HG02610 (cell line): Measurements from ENCODE around the gene CERS1.
"Not testable (repeated sequence)": the region's sequence is repeated elsewhere in the genome, so short reads cannot be mapped to it uniquely, and the experiment has no call there.

Experiments used
- ATAC-seq: cut with Tn5 transposase; IDR thresholded peaks from one replicate; pipeline ENCODE4 v1.9.1; 2021; ENCODE audit warnings: mild to moderate bottlenecking, moderate library complexity; ENCODE audit not compliant: unreplicated experiment

CERS1 gene

DNA sequence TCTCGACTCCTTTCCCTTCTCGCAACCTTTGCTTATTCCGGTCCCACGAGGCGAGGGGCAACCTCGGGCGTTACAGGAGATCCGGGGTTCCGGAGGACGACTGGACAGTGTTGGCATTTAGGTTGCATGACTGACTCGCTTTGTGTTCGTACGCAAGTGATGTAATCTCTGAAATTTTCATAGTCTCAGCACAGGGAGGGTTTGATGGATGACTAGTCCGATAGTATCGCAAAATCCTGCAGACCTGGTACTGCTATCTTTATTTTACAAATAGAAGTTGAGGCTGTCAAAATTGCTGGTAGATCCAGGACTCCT is 23.9 kb upstream of the CERS1 start:
- peak; percentile 4 for ATAC-seq

DNA sequence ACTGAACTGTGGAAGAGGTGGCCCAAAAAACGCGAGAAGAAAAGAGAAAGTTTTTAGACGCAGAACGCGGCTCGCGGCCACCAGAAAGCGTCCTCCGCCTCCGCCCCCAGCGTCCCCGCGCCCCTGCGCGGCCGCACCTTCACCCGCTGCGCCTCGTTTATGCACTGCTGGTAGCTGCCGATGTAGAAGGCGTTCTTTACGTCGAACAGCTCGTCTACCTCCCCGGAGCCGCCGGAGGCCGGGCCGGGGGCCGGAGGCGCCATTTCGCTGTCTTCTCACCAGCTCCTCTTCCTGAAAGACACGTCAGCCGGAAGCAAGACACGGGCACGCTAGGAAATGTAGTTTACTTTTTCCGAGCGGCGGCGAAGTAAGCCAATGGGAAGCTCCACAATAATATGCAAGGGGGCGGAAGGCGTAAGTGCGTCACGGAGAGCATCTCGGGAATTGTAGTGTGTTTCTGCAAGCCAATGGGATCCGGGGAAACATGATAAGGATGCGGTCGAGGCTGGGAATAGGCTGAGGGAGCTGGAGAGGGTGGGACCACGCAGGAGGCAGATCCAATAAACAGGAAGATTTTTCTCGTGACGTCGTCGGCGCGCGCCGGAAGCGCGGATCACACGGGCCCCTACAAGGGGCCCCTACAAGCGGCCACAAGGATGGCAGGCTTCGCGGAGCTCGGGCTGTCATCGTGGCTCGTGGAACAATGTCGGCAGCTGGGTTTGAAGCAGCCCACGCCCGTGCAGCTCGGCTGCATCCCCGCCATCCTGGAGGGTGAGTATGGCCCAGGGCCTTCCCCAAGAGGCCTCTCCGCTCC is 23.3 kb upstream of the CERS1 start, which contains the start of the genes COPE and DDX49:
Gene COPE (minus strand): TSS at position 302 of the 814 bp plus-strand sequence. CDS start 39 bp downstream, at position 263.
Gene DDX49 (plus strand): TSS at position 630 of the 814 bp plus-strand sequence. CDS start 27 bp downstream, at position 657.
- peak; percentile 90 for ATAC-seq

DNA sequence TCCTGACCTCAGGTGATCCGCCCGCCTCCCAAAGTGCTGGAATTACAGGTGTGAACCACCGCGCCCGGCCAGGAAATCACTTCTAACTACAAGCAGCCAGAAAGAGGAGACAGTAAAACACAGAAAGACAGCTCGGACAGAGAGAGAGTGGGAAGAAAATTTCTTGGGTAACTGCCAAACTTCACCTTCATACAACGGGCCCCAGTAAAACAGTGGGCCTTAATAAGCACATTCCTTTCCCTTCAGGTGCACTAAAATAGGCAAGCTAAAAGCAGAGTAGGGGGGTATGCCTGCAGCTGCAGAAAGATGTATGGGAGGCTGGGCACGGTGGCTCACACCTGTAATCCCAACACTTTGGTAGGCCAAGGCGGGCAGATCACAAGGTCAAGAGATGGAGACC is 21.6 kb upstream of the CERS1 start:
- ATAC-seq = not testable (repeated sequence)

DNA sequence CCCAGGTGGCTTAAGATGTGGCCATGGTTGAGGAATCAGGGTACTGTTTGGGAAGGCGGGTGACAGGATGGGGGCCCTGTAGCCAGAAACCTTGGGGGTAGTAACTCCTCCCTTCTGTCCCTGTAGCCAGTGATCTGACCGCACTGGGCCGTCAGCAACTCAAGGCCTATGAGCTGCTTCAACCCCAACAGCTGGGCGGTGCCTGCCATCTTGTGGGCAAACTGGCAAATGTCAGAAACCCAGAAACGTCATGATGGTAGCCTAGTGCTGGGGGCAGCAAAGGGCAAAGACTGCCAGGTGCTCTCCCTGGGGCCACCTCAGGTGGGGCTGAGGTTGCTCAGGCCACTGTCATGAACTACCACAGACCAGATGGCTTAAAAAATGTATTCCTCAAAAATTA is 19.7 kb upstream of the CERS1 start:
- no peak for ATAC-seq

DNA sequence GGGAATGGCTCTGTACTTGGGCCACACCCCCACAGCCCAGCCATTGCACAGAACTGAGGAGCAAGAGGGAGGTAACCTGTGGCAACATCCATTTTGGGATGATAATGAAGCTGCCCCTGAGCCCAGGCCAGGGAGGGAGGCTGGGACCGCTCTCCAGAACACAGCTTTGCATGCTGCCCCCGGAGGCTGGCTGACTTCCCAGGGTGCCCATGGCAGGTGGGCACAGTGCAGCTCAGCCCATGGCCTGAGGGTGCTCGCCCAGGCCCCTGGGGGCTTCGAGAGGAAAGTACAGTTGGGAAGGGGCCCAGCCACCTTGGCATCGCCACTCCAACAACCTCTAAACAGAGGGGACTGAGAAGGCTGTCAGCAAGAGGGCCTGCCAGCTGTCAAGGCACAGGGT is 17.5 kb upstream of the CERS1 start:
- ATAC-seq = no peak

DNA sequence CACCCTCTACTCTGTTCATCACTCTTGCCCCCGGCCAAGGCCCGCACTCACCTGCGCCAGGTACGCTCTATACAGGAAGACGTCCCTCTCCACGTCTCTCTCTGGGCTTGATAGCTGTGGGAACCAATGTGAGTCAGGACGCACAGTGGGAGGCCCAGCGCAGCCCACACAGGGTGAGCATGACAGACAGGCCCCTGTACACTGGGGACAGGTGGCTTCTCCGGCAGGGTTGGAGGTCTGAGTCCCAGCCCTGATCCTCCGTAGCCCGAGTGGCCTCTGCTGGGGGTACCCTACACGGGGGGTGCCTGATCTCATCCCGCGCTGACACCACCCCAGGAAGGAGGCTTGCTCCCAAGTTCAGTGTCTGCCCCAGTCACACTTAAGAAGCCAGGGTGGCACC is 17.0 kb upstream of the CERS1 start:
- no peak for ATAC-seq

DNA sequence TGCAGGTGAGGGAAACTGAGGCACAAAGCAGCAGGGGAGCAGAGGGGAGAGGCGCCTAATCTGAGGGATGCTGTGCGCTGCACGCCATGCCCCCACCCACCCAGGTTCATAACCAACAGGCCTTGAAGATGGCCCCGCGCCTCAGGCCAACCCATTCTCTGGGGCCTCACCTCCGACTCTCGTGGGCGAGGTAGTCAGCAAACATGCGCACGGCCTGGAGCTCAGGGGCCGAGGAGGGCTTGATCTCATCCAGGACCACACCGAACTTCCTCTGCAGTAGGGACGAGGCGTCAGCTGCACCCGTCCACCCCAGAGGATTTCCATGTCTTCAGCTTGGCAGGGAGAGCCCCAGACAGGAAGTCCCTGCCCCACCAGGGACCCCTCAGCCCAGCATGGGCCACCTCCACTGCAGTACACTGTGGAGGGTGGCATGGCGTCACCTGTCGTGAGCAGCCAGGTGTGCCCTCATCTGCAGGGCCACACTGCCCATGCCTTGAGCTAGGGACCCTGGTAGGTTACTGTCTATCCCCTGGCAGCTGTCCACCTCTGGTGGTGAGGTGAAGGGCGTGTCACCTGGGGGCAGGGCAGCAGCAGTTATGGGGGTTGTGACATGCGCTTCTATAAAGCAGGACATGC is 15.0 kb upstream of the CERS1 start:
- no peak for ATAC-seq

DNA sequence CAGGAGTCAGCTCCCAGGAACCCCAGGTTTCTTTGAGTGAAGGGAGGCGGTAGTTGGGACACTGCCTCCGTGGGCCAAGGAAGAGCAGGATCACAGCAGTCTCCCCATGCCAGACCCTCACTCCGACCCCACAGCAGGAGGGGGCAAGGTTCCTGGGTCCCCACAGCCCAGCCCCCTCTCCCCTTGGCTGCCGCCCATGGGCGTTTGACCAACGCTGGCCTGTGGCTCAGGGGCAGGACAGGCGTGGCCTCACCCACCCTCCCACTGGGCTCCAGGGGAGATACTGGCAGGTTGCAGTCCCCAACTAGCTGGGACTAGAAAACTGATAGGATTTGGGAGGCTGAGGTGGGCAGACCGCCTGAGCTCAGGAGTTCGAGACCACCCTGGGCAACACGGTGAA is 14.1 kb upstream of the CERS1 start:
- no peak for ATAC-seq

DNA sequence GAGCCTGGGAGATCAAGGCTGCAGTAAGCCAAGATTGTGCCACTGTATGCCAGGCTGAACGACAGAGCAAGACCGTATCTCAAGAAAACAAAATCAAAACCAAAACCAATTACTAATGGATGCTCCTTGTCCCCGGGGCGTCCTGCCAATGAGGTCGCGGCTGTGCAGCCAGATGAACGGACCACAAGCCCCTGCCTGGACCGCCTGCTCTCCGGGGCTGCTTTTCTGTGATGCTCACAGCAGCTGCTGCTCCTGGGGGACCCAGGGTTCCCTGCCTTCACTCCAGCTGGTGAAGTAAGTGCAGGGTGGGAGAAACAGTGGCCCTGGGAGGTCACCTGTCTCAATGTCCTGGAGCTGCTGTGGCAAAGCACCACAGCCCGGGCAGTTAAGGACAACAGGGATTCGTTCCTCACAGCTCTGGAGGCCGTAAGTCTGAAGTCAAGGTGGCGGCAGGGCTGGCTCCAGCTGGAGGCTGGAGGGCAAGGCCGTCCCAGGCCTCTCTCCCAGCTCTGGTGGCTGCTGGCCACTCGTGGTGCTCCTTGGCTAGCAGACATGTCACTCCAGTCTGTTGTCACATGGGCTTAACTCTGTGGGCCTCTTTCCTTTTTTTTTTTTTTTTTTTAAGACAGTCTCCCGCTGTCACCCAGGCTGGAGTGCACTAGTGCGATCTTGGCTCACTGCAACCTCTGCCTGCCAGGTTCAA is 13.1 kb upstream of the CERS1 start:
- no peak for ATAC-seq

DNA sequence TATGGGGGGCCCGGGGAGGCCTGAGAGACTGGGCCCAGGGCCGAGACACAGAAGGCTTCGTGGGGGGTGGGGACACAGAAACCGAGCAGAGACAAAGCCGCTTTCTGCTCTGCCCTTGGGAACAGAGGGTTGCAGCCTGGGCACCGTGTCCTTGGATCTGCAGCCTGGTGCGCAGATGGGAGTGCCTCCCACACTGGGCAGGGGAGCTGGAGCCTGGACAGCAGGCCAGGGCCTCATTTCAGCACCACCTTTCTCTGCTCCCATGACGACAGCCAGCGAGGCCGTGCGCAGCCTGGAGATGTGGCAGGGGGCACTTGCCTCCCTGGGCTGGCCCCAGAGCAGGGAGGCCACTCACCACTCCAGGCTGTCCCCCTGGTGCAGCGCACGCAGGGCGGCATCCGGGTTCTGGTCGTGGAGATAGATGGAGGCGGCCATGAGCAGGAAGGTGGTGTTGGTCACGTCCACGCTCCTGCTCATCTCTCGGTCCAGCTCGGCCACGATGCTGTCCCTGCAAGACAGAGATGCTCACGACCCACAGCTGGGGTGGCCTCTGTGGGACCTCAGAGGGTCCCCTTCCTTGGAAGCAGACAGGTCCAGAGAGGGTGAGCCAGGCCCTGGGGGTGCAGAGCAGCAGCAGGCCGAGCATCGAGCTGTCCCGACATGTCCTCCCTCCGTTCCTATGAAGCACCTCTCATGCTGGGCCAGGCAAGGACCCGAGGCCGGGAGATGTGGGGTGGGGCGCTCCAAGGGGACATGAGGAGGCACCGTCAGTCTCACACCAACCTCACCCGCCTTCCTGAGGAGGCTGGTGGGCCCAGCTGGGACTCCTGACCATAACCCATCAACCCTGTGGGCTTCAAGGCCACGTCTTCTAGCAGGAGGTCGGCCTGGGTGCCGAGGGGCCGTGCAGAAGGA is 10.9 kb upstream of the CERS1 start:
- no peak for ATAC-seq

DNA sequence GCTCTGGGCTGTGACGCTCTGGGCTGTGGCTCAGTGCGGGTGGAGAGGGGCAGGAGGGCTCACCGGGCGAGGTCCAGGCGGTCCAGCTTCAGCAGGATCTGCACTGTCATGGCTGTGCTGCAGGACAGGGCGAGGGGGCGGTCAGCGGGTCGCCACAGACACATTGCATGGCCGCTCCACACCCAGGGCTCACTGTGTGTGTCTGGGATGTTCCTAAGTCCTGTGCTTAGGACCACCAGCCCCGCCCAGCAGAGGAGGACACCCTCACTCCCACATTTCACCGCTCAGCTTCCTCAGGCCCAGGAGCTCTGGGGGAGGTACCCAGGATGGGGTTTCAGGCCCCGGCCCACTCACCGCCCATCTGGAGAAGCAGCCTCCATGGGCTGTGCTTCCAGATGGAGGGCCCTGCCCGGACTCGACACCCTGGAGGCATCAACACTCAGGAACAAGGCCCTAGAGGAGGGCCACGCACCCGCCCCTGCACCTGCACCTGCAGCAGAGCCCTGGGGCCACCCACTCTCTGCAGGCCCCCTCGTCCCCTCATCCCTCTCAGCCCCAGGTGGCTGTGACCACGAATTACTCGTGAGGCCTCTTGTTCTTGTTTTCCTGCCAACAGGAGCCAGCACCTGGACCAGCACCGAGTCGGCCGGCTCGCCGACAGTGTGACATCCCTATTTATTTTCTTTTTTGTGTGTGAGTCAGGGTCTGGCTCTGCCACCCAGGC is 9.7 kb upstream of the CERS1 start:
- ATAC-seq = no peak

DNA sequence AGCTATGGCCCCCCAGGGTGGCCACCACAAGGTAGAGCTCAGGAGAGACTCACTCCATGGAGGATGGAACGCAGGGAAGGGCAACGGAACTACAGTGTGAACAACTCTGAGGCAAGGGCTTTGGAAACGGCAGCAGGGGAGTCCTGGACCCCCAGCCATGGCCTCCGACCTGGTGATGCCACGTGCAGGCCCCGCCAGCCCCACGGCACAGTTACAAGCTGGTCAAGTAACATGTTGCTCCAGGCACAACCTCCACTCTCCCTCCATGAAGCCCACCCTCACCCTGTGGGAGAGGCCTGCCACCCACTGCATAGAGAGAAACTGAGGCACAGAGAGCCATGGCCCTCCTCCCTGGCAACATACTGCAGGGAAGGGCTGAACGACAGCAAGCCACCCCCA is 9.1 kb upstream of the CERS1 start:
- ATAC-seq = no peak

DNA sequence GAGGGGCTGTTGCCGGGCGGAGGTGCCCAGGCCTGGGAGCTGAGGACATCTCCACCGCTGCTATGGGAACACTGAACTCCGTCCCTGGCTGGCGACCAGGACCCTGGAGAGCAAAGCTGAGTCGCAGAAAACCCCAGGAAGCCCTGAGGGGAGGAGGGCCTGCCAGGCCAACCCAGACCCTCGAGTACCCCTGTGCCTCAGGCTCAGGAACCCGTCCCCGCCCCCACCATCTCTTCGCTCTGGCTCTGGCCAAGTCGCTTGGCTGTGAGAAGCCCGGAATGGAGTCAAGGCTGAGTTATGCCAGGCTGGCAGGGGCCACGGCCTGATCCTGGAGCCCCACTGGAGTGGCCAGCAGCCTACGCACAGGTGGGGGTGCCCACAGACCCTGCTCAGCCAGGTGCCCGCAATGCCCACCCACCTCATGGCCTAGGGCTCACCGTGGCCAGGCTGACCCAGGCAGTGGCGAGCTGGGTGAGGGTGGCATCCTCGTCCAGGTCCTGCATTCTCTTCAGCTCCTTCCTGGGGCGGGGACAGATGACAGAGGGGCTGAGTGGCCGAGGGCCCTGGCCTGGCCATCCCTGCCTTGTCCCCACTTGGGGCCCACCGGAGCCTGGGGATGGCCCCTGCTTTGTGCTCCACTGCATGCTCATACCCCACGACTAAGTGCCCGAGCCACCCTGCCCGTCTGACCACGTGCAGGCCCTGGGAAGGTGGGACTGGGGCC is 8.5 kb upstream of the CERS1 start:
- ATAC-seq = no peak

DNA sequence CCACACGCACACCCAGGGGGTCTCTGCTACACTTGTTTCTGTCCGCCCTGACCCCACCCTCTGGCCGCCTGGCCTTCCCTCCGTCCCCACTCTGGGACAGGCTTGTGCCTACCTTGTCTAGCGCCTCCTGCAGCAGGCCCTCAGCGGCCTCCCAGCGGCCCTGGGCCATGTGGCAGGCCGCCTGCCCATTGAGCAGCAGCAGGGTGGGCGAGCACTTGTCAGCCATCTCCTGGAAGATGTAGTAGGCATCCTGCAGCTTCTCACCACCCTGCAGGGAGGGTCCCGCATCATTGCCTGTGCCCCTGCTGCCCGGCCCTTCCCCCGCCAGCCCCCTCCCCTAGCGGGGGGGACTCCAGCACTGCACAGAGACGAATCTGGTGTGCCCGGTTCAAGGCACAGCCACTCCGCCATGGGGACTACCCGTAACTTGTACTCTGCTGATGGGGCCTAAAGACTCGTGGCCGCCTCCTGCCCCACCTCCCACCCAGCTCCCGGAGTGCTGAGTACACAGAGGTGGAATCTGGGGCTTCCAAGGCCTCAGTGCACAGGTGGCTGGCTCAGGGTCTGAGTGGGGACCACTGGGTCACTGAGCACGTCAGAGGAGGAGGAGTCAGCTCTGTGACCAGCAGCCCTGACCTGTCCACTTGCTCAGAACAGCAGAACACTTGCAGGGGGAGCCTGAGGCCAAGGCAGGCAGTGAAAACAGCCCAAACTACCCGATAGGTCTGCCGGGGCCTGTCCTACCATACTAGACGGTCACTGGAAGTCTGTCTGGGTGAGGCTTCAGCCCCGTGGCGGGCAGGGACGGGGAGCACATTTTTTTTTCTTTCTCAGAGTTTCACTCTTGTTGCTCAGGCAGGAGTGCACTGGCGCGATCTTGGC is 7.4 kb upstream of the CERS1 start:
- no peak for ATAC-seq

DNA sequence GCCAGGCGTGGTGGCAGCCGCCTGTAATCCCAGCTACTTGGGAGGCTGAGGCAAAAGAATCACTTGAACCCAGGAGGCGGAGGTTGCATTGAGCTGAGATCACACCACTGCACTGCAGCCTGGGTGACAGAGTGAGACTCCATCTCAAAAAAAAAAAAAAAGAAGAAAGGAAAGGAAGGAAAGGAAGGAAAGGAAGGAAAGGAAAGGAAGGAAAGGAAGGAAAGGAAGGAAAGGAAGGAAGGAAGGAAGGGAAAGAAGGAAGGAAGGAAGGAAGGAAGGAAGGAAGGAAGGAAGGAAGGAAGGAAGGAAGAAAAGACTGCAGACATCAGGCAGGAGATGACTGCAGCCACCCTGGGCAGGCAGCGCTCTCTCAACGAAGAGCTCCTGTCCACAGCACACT is 6.6 kb upstream of the CERS1 start:
- not testable (repeated sequence) for ATAC-seq

DNA sequence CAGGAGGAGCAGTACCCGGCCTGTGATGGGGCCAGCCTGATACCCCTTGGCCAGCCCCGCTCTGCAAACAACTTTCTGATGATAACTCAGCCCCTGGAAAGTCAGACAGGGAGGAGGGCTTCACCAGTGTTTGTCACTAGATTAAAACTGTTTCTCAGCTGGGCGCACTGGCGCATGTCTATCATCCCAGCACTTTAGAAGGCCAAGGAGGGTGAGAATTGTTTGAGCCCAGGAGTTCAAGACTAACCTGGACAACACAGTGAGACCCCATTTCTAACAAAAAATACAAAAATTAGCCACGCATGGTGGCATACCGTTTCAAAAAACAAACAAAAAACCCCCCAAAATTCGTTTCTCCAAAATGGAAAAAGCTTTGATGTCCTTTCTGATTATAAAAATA is 5.5 kb upstream of the CERS1 start:
- ATAC-seq = no peak

DNA sequence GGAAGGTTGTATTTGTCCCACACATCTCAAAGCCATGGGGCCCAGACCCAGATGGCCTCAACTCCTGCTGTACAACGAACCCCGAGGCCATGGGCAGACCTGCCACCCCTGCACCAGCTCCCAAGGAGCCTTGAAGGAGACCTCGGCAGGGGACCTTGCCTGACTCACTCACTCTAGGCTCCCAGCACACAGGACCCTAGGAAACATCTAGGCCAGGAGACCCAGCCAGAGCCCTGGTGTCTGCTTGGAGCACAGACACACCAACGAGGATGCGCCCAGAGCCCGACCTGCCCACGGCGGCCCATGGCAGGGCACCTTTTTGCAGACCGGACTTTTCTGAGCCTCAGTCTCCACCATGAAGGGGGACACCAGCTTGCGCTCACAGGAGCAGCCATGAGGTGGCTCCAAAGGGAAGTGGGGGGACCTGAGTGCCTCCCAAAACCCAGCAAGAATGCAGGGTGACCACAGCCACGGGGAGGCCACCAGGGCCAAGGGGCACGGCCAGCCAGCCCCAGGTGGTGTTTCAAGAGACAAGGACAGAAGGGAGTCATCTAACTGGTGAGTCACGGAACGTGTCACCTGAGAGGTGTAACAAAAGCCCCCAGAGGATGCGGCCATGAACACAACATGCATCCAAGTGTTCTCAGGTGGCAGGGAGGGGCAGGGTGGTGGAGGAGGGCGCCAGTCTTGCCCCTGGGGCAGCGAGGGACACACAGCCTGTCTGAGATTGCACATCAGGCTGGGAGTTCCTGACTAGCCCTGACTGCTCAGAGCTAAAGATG is 4.9 kb upstream of the CERS1 start:
- ATAC-seq = no peak
